Central memory CD8-positive, alpha-beta T cell (primary cell): Measurements from ENCODE around the gene PRR20G.

ENCODE experiments used
- ATAC-seq: fragments of 150-1000 bp; cut with Tn5 transposase; replicated peaks from 2 replicates; pipeline ENCODE4 v1.10.0; 2022; ENCODE audit warnings: mild to moderate bottlenecking, moderate FRiP score, moderate number of reproducible peaks; ENCODE audit not compliant: poor library complexity, severe bottlenecking; ENCODE audit errors: extremely low read depth
- DNase-seq, 2 donors: peaks; one replicate each; pipeline ENCODE4 v3.0.0; 2021; ENCODE audit warnings: low spot score in 2 of 2
- H3K27ac Mint-ChIP-seq: one replicate; pipeline ENCODE4 v1.8.0; 2022; ENCODE audit warnings: low read depth, mild to moderate bottlenecking, moderate library complexity, mixed read lengths
- H3K27me3 Mint-ChIP-seq: one replicate; pipeline ENCODE4 v1.8.0; 2022; ENCODE audit warnings: mixed read lengths
- H3K36me3 Mint-ChIP-seq: one replicate; pipeline ENCODE4 v1.8.0; 2022; ENCODE audit warnings: mild to moderate bottlenecking, moderate library complexity, mixed read lengths; ENCODE audit not compliant: insufficient read depth
- H3K4me1 Mint-ChIP-seq: one replicate; pipeline ENCODE4 v1.8.0; 2022; ENCODE audit warnings: mixed read lengths
- H3K4me3 Mint-ChIP-seq: one replicate; pipeline ENCODE4 v1.8.0; 2022; ENCODE audit warnings: mild to moderate bottlenecking, moderate library complexity, mixed read lengths
- H3K9me3 Mint-ChIP-seq: one replicate; pipeline ENCODE4 v1.8.0; 2022; ENCODE audit warnings: mixed read lengths

Gene PRR20G

DNA sequence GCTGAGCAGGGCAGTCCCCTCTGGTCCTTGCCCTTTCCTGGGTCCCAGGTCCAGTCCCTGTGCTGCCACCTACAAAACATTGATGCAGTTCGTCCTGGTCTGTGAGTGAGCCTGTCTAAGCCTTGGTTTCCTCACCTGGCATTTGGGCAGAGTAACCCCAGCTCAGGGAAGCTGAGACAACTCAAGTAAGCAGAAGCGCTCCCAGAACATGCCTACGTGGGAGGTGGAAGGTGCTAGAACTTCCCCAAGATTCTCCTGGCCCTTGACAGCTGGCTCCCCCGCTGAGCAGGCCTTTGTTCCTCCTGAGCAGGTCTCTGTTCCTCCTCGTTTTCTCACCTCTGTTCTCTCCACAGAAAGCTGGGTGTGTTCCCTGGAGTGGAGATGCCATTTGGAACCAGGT lies 30.5 kb downstream of the PRR20G start:
- DNase-seq (no peak), ATAC-seq (no peak)
- no peaks in the 10 kb centered on the region for H3K9me3 Mint-ChIP-seq
- H3K4me1 Mint-ChIP-seq, result no peaks in the 10 kb centered on the region
- no peaks in the 10 kb centered on the region for H3K36me3 Mint-ChIP-seq
- H3K4me3 Mint-ChIP-seq, result no peak overlapping the region
- peaks cover 78% of the 10 kb centered on the region for H3K27me3 Mint-ChIP-seq
- H3K27ac Mint-ChIP-seq, result no peak overlapping the region

DNA sequence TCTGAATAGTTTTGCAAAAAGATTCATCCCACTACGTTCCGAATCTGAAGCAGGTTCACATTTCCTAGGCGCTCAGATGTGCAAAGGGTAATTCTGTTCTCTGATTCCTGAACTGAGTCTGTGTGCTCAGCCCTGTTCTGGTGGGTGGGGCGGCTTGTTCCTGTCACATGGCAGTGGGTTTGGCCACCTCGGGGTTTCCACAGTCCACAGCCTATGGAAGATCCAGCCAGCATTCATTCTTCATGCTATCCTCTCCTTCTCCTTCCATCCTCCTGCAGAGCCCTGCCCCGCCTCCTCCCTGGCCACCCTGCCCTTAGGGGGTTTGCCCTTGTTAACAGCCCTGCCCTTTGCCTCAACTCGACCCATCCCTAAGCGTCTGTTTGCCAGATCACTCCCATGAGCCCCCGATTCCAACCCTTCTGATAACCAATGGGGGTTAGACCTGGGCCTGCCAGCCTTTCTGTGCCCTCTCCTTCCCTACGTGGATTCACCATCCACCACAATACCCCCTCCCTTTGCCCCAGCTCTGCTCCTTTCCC lies 31.0 kb downstream of the PRR20G start:
- H3K9me3 Mint-ChIP-seq, result no peaks in the 10 kb centered on the region
- no peak overlapping the region for H3K27ac Mint-ChIP-seq
- H3K27me3 Mint-ChIP-seq, result peaks cover 78% of the 10 kb centered on the region
- no peak for ATAC-seq
- no peak overlapping the region for H3K4me3 Mint-ChIP-seq
- H3K4me1 Mint-ChIP-seq, result no peaks in the 10 kb centered on the region
- no peak for DNase-seq
- no peaks in the 10 kb centered on the region for H3K36me3 Mint-ChIP-seq

DNA sequence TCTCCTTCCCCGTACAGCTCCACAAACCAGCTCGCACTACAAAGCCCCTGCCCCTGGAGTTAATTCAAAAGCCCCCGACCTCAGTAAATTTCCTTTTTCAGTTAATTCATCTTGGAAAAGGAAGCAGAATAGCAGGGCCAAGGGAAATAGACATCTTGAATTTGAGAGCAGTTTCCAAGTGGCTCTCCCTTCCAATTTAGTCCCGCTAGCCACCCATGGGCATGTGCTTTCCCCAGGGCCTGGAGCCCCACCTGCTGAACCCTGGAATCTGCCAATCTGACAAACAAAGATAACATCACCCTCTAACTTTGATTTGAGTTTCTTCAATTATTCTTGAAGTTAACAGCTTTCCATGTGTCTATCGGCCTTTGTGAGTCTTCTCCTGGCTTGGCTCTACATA lies 31.7 kb downstream of the PRR20G start:
- H3K4me1 Mint-ChIP-seq, result no peaks in the 10 kb centered on the region
- H3K27ac Mint-ChIP-seq, result no peak overlapping the region
- H3K4me3 Mint-ChIP-seq, result no peak overlapping the region
- ATAC-seq, result no peak
- DNase-seq, result no peak
- H3K36me3 Mint-ChIP-seq, result no peaks in the 10 kb centered on the region
- peaks cover 78% of the 10 kb centered on the region for H3K27me3 Mint-ChIP-seq
- H3K9me3 Mint-ChIP-seq, result no peaks in the 10 kb centered on the region

DNA sequence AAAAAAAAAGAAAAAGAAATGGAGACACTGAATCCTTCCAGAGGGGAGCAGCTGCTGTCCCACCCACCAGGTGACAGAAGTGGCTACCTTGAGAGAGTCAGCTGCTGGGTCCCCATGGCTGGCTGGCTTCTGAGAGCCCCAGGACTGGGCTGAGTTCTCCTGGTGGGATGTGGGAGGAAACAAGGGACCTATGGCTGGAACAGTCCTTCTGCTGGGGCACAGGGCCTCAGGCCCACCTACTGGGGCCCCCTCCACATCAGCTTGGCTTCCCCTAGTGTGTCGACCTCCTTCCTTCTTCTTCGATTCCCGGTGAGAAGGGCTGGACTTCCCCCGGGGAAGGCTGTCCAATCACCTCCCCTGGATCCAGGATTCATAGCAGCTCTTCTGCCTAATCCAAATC lies 32.3 kb downstream of the PRR20G start:
- Mint-ChIP-seq H3K4me1 (no peaks in the 10 kb centered on the region), H3K4me3 (no peak overlapping the region), H3K27ac (no peak overlapping the region), H3K36me3 (no peaks in the 10 kb centered on the region), H3K27me3 (peaks cover 77% of the 10 kb centered on the region), H3K9me3 (no peaks in the 10 kb centered on the region)
- no peak for ATAC-seq
- no peak for DNase-seq

DNA sequence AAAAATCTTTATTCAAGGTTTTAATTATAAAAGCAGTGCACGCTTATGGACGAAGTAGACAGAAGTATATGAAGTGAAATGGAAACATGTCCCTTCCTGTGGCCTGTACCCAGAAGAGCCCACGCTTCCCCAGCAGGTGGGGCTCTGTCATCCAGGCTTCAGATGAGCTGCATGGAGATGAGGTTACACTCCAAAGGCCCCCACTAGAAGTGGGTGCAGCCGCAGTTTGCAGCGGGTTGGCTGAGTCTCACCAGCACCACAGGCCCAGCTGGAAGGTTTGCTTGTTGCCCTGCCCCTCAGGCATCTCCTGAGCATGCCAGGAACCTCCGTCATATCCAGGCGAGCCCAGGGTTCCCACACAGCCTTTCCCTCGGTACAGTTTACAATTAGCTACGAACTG lies 33.1 kb downstream of the PRR20G start:
- H3K4me1 Mint-ChIP-seq, result no peaks in the 10 kb centered on the region
- no peak for DNase-seq
- H3K27me3 Mint-ChIP-seq, result peaks cover 69% of the 10 kb centered on the region
- no peak for ATAC-seq
- H3K9me3 Mint-ChIP-seq, result no peaks in the 10 kb centered on the region
- H3K27ac Mint-ChIP-seq, result no peak overlapping the region
- H3K36me3 Mint-ChIP-seq, result no peaks in the 10 kb centered on the region
- no peak overlapping the region for H3K4me3 Mint-ChIP-seq

DNA sequence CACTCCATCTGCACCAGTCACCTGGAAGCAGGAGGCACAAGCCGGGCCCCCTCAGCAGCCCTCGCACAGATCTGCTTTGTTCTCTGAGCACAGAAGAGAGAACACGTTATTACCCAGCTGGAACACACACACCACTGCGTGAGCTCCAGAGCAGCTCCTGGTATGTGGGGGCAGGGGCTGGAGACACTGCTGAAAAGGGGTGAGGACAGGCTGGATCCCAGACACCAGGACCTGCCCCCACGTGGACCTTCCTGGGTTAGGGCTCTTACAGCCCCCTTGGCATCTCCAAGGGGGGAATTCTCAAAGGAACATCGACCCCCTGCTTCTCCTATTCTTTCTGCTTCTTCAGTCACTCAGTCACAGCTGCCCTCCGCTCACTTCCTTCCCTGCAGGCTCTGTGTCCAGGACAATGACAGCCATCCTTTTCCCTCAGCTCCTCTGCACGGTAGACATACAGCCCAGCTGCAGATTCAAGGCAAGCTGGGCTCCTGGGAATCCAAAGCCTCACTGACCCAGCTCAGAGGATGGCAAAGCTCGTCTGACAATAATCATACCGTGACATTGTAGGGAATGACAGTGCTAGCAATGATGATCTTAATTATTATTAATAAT lies 33.7 kb downstream of the PRR20G start:
- Mint-ChIP-seq H3K27me3 (peaks cover 63% of the 10 kb centered on the region), H3K27ac (no peak overlapping the region), H3K4me1 (no peaks in the 10 kb centered on the region), H3K4me3 (no peak overlapping the region), H3K9me3 (no peaks in the 10 kb centered on the region), H3K36me3 (no peaks in the 10 kb centered on the region)
- no peak for ATAC-seq
- no peak for DNase-seq

DNA sequence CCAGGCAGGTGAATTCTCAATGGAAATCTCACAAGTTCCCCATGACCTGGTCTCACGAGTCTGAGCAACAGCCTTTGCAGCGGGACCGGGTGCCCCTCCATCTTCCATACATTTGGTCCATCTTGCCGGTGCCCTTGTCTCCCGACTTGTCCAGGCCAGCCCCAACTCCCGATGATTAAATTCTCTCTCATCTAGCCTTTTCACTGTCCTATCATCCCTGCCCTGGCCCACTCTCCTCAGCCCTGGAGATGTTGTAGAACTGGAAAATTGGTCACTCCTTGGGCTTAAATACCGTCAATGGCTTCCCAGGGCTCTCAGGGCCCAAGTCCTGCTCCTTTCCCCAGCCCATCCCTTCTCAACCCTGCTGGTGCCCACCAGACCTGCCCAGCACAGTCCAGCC lies 34.4 kb downstream of the PRR20G start:
- Mint-ChIP-seq H3K36me3 (no peaks in the 10 kb centered on the region), H3K9me3 (no peaks in the 10 kb centered on the region), H3K4me1 (no peaks in the 10 kb centered on the region), H3K27me3 (peaks cover 57% of the 10 kb centered on the region), H3K4me3 (no peak overlapping the region), H3K27ac (no peak overlapping the region)
- DNase-seq, result no peak
- no peak for ATAC-seq

DNA sequence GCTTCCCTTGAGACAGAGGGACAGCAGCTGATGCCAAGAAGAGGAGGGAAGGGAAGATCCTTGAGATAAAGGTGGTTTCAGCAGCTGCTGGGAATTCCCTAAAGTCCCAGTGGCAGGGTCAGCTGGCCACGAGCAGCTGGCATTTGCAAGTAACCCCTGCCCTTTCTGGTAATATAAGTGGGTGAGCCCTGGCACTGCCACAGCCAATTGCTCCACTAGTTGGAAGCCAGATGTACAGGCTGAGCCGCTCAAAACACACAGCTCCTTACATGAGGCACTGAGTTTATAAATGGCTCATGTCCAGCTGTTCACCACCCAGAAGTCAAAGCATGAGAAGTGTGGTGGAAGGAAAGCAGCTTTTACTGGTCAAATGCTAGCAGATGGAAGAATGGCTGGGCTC lies 35.4 kb downstream of the PRR20G start:
- no peak overlapping the region for H3K4me3 Mint-ChIP-seq
- ATAC-seq (no peak), DNase-seq (no peak)
- H3K9me3 Mint-ChIP-seq, result no peaks in the 10 kb centered on the region
- peaks cover 47% of the 10 kb centered on the region for H3K27me3 Mint-ChIP-seq
- no peak overlapping the region for H3K27ac Mint-ChIP-seq
- no peaks in the 10 kb centered on the region for H3K4me1 Mint-ChIP-seq
- no peaks in the 10 kb centered on the region for H3K36me3 Mint-ChIP-seq

DNA sequence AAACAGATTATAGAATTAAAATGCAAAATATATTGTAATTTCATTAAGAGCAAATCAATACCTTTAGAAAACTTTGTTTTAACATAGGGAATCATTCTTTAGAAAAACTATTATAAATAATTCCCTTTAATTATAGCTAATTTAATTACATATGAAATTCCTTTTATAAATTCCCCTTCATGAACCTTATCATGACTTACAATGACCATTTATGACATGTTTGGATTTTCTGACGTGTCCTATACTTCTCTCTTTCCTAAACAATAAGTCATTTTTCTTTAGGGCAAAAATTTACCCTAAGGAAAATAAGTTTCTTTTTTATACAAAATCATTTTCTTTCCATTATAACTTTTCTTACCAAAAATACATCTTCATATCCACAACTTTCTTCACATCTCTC lies 37.8 kb downstream of the PRR20G start:
- no peaks in the 10 kb centered on the region for H3K4me1 Mint-ChIP-seq
- peaks cover 28% of the 10 kb centered on the region for H3K27me3 Mint-ChIP-seq
- H3K27ac Mint-ChIP-seq, result no peak overlapping the region
- no peak for ATAC-seq
- peaks cover 17% of the 10 kb centered on the region for H3K9me3 Mint-ChIP-seq
- H3K36me3 Mint-ChIP-seq, result no peaks in the 10 kb centered on the region
- DNase-seq, result no peak
- no peak overlapping the region for H3K4me3 Mint-ChIP-seq

DNA sequence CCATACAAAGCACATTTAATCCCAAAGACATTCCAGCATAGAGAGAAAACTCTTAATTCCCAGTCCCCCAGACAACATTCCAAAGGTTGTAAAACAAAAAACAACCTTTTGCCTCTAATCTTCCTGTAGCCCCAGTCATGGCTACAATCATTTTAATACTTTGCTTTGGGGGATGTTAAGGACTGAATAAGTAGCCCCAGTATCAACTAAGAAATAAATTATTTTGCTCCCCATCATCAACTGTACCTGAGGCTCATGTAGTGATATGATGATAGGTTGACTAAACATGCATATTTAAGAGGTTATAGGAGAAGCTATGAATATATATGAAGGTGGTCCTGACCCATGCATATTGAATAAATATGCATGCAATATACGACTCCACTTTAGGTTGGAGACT lies 40.6 kb downstream of the PRR20G start:
- ATAC-seq, result no peak

DNA sequence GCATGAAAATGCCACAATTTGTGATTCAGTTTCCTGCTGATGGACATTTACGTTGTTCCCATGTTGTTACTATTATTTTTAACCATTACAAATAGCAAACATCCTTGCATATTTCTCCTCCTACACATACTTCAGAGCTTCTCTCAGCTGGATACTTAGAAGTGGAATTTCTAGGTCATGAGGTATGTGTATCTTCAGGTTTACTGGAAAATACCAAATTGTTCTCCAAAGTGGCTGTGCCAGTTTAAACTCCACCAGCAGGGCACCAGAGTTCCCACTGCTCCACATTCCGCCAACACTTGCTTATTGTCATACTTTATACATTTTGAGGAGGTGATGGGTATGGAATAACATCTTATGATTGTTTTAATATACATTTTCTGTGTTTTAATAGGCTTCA lies 49.2 kb downstream of the PRR20G start:
- Mint-ChIP-seq H3K36me3 (no peaks in the 10 kb centered on the region), H3K27ac (no peak overlapping the region), H3K4me1 (no peaks in the 10 kb centered on the region), H3K9me3 (peaks cover 15% of the 10 kb centered on the region), H3K27me3 (peaks cover 52% of the 10 kb centered on the region), H3K4me3 (no peak overlapping the region)
- DNase-seq (no peak), ATAC-seq (no peak)

More for the DNA sequence above, 40.6 kb downstream of the PRR20G start:
- no peak for DNase-seq
- no peaks in the 10 kb centered on the region for H3K36me3 Mint-ChIP-seq
- H3K27ac Mint-ChIP-seq, result no peak overlapping the region
- peaks cover 9% of the 10 kb centered on the region for H3K27me3 Mint-ChIP-seq
- peaks cover 29% of the 10 kb centered on the region for H3K9me3 Mint-ChIP-seq
- no peaks in the 10 kb centered on the region for H3K4me1 Mint-ChIP-seq
- H3K4me3 Mint-ChIP-seq, result no peak overlapping the region

DNA sequence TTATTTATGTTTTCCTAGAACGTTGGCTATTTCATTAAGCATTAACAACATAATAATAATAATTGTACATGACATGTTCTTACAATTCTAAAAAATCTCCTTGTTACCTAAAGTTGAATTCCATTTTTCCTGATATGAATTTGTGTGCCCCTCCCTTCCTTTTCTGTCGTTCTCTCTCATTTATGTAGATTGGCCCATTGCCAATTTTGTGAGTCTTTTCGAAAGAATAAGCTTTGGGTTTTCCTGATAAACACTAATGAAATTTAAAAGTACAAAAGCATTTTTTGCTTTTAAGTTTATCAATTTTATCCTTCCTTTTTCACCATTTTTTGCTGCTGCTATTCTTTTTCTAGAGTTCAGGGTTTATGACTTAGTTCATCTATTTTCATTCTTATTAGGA lies 50.0 kb downstream of the PRR20G start:
- H3K36me3 Mint-ChIP-seq, result no peaks in the 10 kb centered on the region
- peaks cover 15% of the 10 kb centered on the region for H3K9me3 Mint-ChIP-seq
- no peak for DNase-seq

DNA sequence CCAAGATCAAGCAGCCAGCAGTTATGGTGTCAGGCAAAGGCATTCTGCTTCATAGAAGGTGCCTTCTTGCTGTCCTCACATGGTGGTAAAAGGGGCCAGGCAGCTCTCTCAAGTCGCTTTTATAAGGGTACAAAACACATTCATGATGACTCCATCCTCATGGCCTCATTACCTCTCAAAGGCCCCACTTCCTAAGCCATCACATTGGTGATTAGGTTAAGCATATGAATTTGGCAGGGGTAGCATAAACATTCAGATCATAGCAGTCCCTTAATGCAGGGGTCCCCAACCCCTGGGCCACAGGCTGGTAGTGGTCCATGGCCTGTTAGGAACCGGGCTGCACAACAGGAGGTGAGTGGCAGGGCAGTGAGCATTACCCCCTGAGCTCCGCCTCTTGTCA lies 52.1 kb downstream of the PRR20G start:
- no peak for ATAC-seq
- DNase-seq, result no peak
- H3K36me3 Mint-ChIP-seq, result no peaks in the 10 kb centered on the region
- no peak overlapping the region for H3K4me3 Mint-ChIP-seq
- H3K27ac Mint-ChIP-seq, result no peak overlapping the region
- H3K27me3 Mint-ChIP-seq, result peaks cover 45% of the 10 kb centered on the region
- H3K4me1 Mint-ChIP-seq, result no peaks in the 10 kb centered on the region
- H3K9me3 Mint-ChIP-seq, result peaks cover 5% of the 10 kb centered on the region

More for the DNA sequence above, 50.0 kb downstream of the PRR20G start:
- Mint-ChIP-seq H3K4me3 (no peak overlapping the region), H3K4me1 (no peaks in the 10 kb centered on the region), H3K27me3 (peaks cover 55% of the 10 kb centered on the region), H3K27ac (no peak overlapping the region)
- no peak for ATAC-seq
